BJ (cell line): ENCODE data around the gene GFER. TPM values are rescaled to one million over a fixed set of nuclear protein-coding genes. Genes with fewer than 3 reads are reported as not detected.

Source experiments
- CTCF ChIA-PET: fragments of 350-600 bp; formaldehyde crosslinking; extraction: SDS; loops from one replicate; lab custom pipeline; 2021; ENCODE audit warnings: antibody characterized with exemption, inconsistent platforms; lab: Yijun Ruan, JAX
- POLR2A ChIA-PET: fragments of 300-600 bp; sonication (Branson Sonifier 250); formaldehyde crosslinking; extraction: SDS; loops from one replicate; lab custom pipeline; 2021; ENCODE audit warnings: antibody characterized with exemption; lab: Charles Lee
- DNase-seq: peaks from one replicate; pipeline ENCODE4 v3.0.0-alpha.2; 2011; ENCODE audit warnings: low read depth
- H3K27me3 ChIP-seq: 2 replicates; pipeline ENCODE4 v1.6.0; 2011; ENCODE audit warnings: low read length; ENCODE audit not compliant: control insufficient read depth, insufficient read depth
- H3K36me3 ChIP-seq: 2 replicates; pipeline ENCODE4 v1.5.1; 2011; ENCODE audit warnings: low read length; ENCODE audit not compliant: control insufficient read depth, insufficient read depth
- H3K4me3 ChIP-seq: 2 replicates; pipeline ENCODE4 v1.5.1; 2011; ENCODE audit warnings: low read depth, mild to moderate bottlenecking, control low read depth, low read length
- polyA plus RNA-seq: library from polyadenylated mRNA; depleted of rRNA; stranded (reverse); fragments of >200 nt; gene quantifications from 2 replicates; pipeline ENCODE4 v1.2.3, GENCODE V29; 2011
- TF ChIP-seq, protein P1 (sequence below): IDR thresholded peaks from 2 replicates; pipeline ENCODE4 v1.5.1; 2011; ENCODE audit warnings: low read depth, mild to moderate bottlenecking, control low read depth, inconsistent platforms, low read length, moderate library complexity; ENCODE audit not compliant: insufficient read depth

The GFER gene
- polyA plus RNA-seq, 1 experiment = 19.8 TPM

DNA sequence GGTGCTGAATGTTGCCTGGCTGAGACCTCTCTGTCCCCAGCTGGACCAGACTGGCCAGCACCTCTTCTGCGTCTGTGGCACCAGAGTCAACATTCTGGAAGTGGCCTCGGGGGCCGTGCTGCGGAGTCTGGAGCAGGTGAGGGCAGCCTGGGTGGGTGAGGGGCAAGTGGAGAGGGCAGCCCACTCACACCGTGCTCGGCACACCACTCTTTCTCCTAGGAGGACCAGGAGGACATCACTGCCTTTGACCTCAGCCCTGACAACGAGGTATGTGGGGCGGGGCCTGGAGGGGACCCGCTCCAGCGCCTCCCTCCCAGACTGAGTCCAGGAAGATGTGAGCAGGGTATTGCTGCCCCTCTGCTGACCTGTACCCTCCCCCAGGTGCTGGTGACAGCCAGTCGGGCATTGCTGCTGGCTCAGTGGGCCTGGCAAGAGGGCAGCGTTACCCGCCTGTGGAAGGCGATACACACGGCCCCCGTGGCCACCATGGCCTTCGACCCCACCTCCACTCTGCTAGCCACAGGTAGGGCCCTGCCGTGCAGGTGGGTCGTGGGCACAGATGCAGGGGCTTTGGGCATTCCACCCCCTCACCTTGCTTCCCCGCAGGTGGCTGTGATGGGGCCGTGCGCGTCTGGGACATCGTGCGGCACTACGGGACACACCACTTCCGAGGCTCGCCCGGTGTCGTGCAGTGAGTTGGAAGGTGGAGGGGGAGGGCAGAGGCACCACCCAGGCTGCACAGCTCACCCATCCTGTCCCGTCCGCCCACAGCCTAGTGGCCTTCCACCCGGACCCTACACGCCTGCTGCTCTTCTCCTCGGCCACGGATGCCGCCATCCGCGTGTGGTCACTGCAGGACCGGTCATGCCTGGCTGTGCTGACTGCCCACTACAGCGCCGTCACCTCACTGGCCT is 9.6 kb upstream of the GFER start:
- CTCF ChIA-PET = no interaction called here
- POLR2A ChIA-PET = no interaction called here
- no peak overlapping the region for H3K4me3 ChIP-seq
- TF ChIP-seq, protein P1, sequence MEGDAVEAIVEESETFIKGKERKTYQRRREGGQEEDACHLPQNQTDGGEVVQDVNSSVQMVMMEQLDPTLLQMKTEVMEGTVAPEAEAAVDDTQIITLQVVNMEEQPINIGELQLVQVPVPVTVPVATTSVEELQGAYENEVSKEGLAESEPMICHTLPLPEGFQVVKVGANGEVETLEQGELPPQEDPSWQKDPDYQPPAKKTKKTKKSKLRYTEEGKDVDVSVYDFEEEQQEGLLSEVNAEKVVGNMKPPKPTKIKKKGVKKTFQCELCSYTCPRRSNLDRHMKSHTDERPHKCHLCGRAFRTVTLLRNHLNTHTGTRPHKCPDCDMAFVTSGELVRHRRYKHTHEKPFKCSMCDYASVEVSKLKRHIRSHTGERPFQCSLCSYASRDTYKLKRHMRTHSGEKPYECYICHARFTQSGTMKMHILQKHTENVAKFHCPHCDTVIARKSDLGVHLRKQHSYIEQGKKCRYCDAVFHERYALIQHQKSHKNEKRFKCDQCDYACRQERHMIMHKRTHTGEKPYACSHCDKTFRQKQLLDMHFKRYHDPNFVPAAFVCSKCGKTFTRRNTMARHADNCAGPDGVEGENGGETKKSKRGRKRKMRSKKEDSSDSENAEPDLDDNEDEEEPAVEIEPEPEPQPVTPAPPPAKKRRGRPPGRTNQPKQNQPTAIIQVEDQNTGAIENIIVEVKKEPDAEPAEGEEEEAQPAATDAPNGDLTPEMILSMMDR = no peak
- no peaks in the 10 kb centered on the region for H3K27me3 ChIP-seq
- DNase-seq = no peak
- H3K36me3 ChIP-seq = peaks cover 32% of the 10 kb centered on the region

DNA sequence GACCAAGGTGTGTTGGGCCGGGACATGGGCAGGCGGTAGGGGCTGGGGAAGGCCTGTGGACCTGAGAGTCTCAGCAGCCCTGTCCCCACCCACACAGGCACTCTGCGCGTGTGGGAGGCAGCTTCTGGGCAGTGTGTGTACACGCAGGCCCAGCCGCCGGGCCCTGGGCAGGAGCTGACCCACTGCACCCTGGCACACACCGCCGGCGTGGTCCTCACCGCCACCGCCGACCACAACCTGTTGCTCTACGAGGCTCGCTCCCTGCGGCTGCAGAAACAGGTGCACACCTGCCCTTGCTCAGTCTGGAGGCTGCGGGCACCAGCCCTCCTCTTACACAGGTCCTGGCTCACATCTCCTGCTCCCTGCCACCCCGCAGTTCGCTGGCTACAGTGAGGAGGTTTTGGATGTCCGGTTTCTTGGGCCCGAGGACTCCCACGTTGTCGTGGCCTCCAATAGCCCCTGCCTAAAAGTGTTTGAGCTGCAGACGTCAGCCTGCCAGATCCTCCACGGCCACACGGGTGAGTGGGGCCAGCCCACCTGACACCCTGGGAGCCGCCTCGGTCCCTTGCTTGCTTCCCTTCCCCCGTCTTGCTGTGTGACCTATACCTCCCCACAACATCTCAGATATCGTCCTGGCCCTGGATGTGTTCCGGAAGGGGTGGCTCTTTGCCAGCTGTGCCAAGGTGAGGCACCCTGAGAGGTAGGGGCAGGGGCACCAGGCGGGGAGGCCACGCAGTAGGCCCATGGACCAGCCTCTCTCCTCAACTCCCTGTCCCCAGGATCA is 8.4 kb upstream of the GFER start:
- Histone ChIP-seq H3K36me3 (peaks cover 32% of the 10 kb centered on the region), H3K27me3 (peaks cover 6% of the 10 kb centered on the region), H3K4me3 (no peak overlapping the region)
- ChIA-PET POLR2A (no interaction called here), CTCF (no interaction called here)
- DNase-seq = no peak
- TF ChIP-seq, protein P1 = no peak

DNA sequence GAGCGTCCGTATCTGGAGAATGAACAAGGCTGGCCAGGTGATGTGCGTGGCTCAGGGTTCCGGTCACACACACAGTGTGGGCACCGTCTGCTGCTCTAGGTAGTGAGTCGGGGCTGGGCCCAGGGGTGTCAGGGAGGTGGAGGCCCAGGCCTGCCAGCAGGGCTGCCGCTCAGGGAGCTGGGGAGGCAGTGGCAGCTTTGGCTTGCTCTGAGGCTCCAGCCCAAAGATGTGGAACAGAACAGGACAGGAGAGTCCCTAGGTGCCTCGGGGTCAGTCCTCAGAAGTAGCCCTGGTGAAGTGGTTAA is 7.8 kb upstream of the GFER start:
- H3K27me3 ChIP-seq = peaks cover 6% of the 10 kb centered on the region
- POLR2A ChIA-PET = no interaction called here
- TF ChIP-seq, protein P1 = no peak
- no peak overlapping the region for H3K4me3 ChIP-seq
- DNase-seq = no peak
- CTCF ChIA-PET = no interaction called here
- peaks cover 32% of the 10 kb centered on the region for H3K36me3 ChIP-seq

- Histone ChIP-seq H3K36me3 (peaks cover 32% of the 10 kb centered on the region), H3K27me3 (peaks cover 9% of the 10 kb centered on the region), H3K4me3 (no peak overlapping the region)
- POLR2A ChIA-PET = no interaction called here
- DNase-seq = no peak
- CTCF ChIA-PET = no interaction called here
- TF ChIP-seq, protein P1 = no peak
Observed at GRCh38 chr16:1976951-1977874, 6.8 kb upstream of the GFER start.

- TF ChIP-seq, protein P1 = no peak
- CTCF ChIA-PET = no interaction called here
- DNase-seq = no peak
- POLR2A ChIA-PET = no interaction called here
- Histone ChIP-seq H3K4me3 (no peak overlapping the region), H3K27me3 (peaks cover 12% of the 10 kb centered on the region), H3K36me3 (peaks cover 32% of the 10 kb centered on the region)
Observed at GRCh38 chr16:1977875-1978268, 6.1 kb upstream of the GFER start.
